Fibroblast of pulmonary artery (primary cell): ENCODE data around the gene TMOD2.

Experiments used
- DNase-seq: peaks from one replicate; pipeline ENCODE4 v3.0.0-alpha.2; 2010; ENCODE audit warnings: low read depth
- H3K4me3 ChIP-seq: replicated peaks from 2 replicates; pipeline ENCODE4 v1.5.1; 2011; ENCODE audit warnings: low read depth, mild to moderate bottlenecking, control low read depth, low read length, moderate library complexity
- CTCF ChIP-seq: IDR thresholded peaks from 2 replicates; pipeline ENCODE4 v1.5.1; 2011; ENCODE audit warnings: mild to moderate bottlenecking, control low read depth, low read length, inconsistent platforms; ENCODE audit errors: missing control alignments

Gene TMOD2

GRCh38 chr15:51812598-51812997 is 61.2 kb downstream of the TMOD2 start:
- TF ChIP-seq CTCF: no peak
- no peak for DNase-seq
- no peak overlapping the region for H3K4me3 ChIP-seq

GRCh38 chr15:51814606-51815005 is 63.2 kb downstream of the TMOD2 start:
- DNase-seq: no peak
- no peak overlapping the region for H3K4me3 ChIP-seq
- TF ChIP-seq CTCF: no peak

GRCh38 chr15:51816611-51817010 is 65.2 kb downstream of the TMOD2 start:
- TF ChIP-seq CTCF: no peak
- no peak overlapping the region for H3K4me3 ChIP-seq
- DNase-seq: no peak

GRCh38 chr15:51818150-51818549 is 66.8 kb downstream of the TMOD2 start:
- TF ChIP-seq CTCF: no peak
- no peak overlapping the region for H3K4me3 ChIP-seq
- no peak for DNase-seq

- DNase-seq: no peak
Measured at GRCh38 chr15:51825698-51826097, 74.3 kb downstream of the TMOD2 start.

GRCh38 chr15:51828621-51829375 is 77.4 kb downstream of the TMOD2 start:
- H3K4me3 ChIP-seq: no peak overlapping the region

More at GRCh38 chr15:51825698-51826097, 74.3 kb downstream of the TMOD2 start:
- H3K4me3 ChIP-seq: no peak overlapping the region
- no peak for TF ChIP-seq CTCF

More at GRCh38 chr15:51828621-51829375, 77.4 kb downstream of the TMOD2 start:
- no peak for DNase-seq
- no peak for TF ChIP-seq CTCF
